ENCODE measurements around the gene FOXL2NB. TPM values are rescaled to one million over a fixed set of nuclear protein-coding genes. Genes with fewer than 3 reads are reported as not detected.

The FOXL2NB gene
- total RNA-seq, 1 experiment from 2014 or later = 0.31 TPM

GRCh38 chr3:138928727-138929372 lies 18.2 kb upstream of the FOXL2NB start:
- no CpG with 5 or more reads among the region's 42 CpGs for WGBS (ENCODE audit: extremely low coverage, insufficient read length, low lambda C conversion rate)
- no peaks in the 10 kb centered on the region for H3K9me3 Mint-ChIP-seq

More at GRCh38 chr3:138928727-138929372, 18.2 kb upstream of the FOXL2NB start:
- Histone ChIP-seq H2BK120ac (ENCODE audit: low read depth, low read length, poor library complexity, severe bottlenecking) (no peak overlapping the region), H4K8ac (replicated peaks; ENCODE audit: insufficient read length, low read depth, low read length) (no peak overlapping the region), H2BK20ac (ENCODE audit: low read depth, low read length, poor library complexity, severe bottlenecking) (no peak overlapping the region), H3K56ac (ENCODE audit: insufficient read length, low read depth, low read length) (no peak overlapping the region), H3K14ac (ENCODE audit: insufficient read depth, low read length) (no peak overlapping the region), H3K79me1 (ENCODE audit: insufficient read depth, low read depth, low read length, poor library complexity, severe bottlenecking) (no peaks in the 10 kb centered on the region), H2AFZ (ENCODE audit: low read length) (no peak overlapping the region), H4K20me1 (ENCODE audit: control insufficient read depth, insufficient read depth, insufficient read length) (no peaks in the 10 kb centered on the region), H2BK12ac (ENCODE audit: insufficient read length, low read depth, low read length) (no peak overlapping the region), H3K9me3 (ENCODE audit: control insufficient read depth, low read depth, low read length) (no peaks in the 10 kb centered on the region), H3K79me2 (ENCODE audit: insufficient read depth, low read length) (no peaks in the 10 kb centered on the region), H3K23me2 (ENCODE audit: insufficient read length, low read depth, low read length, poor library complexity, severe bottlenecking) (no peaks in the 10 kb centered on the region), H2BK15ac (ENCODE audit: low read depth, low read length) (no peak overlapping the region), H3K9ac (ENCODE audit: extremely low read depth, insufficient read length, low read length) (no peak overlapping the region), H3K4ac (ENCODE audit: low read depth, low read length) (no peak overlapping the region), H3T11ph (ENCODE audit: low read length) (no peak overlapping the region), H2BK5ac (ENCODE audit: insufficient read length, low read length) (no peak overlapping the region), H3K27ac (ENCODE audit: insufficient read length, low read depth, low read length) (no peak overlapping the region), H4K5ac (ENCODE audit: insufficient read length, low read depth, low read length) (no peak overlapping the region), H3K4me1 (ENCODE audit: insufficient read depth, low read length) (no peaks in the 10 kb centered on the region; the same call in 1 of the 2 replicates), H3K18ac (ENCODE audit: insufficient read length, low read depth, low read length) (no peak overlapping the region), H3K23ac (ENCODE audit: insufficient read length, low read depth, low read length) (no peak overlapping the region), H3K4me2 (ENCODE audit: insufficient read depth, insufficient read length, low read length) (no peak overlapping the region), H2AK5ac (ENCODE audit: insufficient read length, low read length) (no peak overlapping the region), H4K91ac (ENCODE audit: insufficient read length, low read depth, low read length) (no peak overlapping the region), H3K27me3 (ENCODE audit: insufficient read depth, low read length) (no peaks in the 10 kb centered on the region)
- no peak for TF ChIP-seq CTCF (conservative IDR thresholded peaks at IDR 0.05)
- H3K4me1 Mint-ChIP-seq = peaks cover 12 to 18% of the 10 kb centered on the region in 2 experiments
- DNase-seq = no peak
- H3K27ac Mint-ChIP-seq = no peak overlapping the region
- no peaks in the 10 kb centered on the region for H3K36me3 Mint-ChIP-seq (ENCODE audit: insufficient read depth in 1 of 3, low read depth in 3 of 3)
- peaks cover 22% of the 10 kb centered on the region for H3K27me3 Mint-ChIP-seq (ENCODE audit: low read depth)
- H3K4me3 Mint-ChIP-seq = no peak overlapping the region
